Gastrocnemius medialis (tissue), 4 donors: ENCODE measurements around the gene C4B. TPM values are rescaled to one million over a fixed set of nuclear protein-coding genes. Genes with fewer than 3 reads are reported as not detected.
"Not testable (repeated sequence)": the region's sequence is repeated elsewhere in the genome, so short reads cannot be mapped to it uniquely, and the experiment has no call there.

Experiments used
- ATAC-seq, 2 donors: fragments of 150-250 bp; one replicate each; pipeline ENCODE4 v1.9.1; 2016
- DNase-seq, 2 donors: peaks; one replicate each; pipeline ENCODE4 v3.0.0-alpha.2; 2019
- H3K27ac ChIP-seq, 4 donors: fragments of 200-600 bp; sonication (generic); 1 replicate in 1 of 4; 2 replicates in 3 of 4; pipeline ENCODE4 v1.5.1; 2016 to 2018; ENCODE audit warnings: mild to moderate bottlenecking in 2 of 4, moderate library complexity in 1 of 4
- H3K27me3 ChIP-seq, 3 donors: fragments of 200-600 bp; sonication (generic) in 2 of 3; 1 replicate in 1 of 3; 2 replicates in 2 of 3; pipeline versions ENCODE4 v1.5.1 to v1.6.0; 2016 to 2019; ENCODE audit warnings: mild to moderate bottlenecking in 1 of 3, moderate library complexity in 1 of 3
- H3K36me3 ChIP-seq, 2 donors: fragments of 200-600 bp; sonication (generic) in 1 of 2; one replicate each; pipeline ENCODE4 v1.5.1; 2017 to 2018
- H3K4me1 ChIP-seq, 2 donors: fragments of 200-600 bp; sonication (generic) in 1 of 2; one replicate each; pipeline ENCODE4 v1.5.1; 2016 to 2017; ENCODE audit warnings: mild to moderate bottlenecking in 2 of 2
- H3K4me3 ChIP-seq, 4 donors: fragments of 200-600 bp; sonication (generic) in 3 of 4; 1 replicate in 1 of 4; 2 replicates in 3 of 4; pipeline ENCODE4 v1.5.1; 2016 to 2019; ENCODE audit warnings: mild to moderate bottlenecking in 2 of 4
- H3K9me3 ChIP-seq, 3 donors: fragments of 200-600 bp; sonication (generic) in 2 of 3; 1 replicate in 1 of 3; 2 replicates in 2 of 3; pipeline ENCODE4 v1.5.1; 2016 to 2019
- CTCF ChIP-seq, 5 experiments: fragments of 450-650 bp in 3 of 5; fragments of 200-600 bp in 2 of 5; sonication (generic) in 2 of 5; IDR thresholded peaks in 4 of 5; conservative IDR thresholded peaks in 1 of 5; 1 replicate in 4 of 5; 2 replicates in 1 of 5; pipeline ENCODE4 v1.5.1; 2016 to 2019; ENCODE audit warnings: antibody characterized with exemption in 5 of 5, mild to moderate bottlenecking in 3 of 5, moderate library complexity in 3 of 5
- POLR2A ChIP-seq, 2 donors: fragments of 450-650 bp; IDR thresholded peaks; one replicate each; pipeline ENCODE4 v1.6.1; 2017; ENCODE audit warnings: antibody characterized with exemption in 2 of 2, mild to moderate bottlenecking in 2 of 2, moderate library complexity in 2 of 2
- in situ Hi-C, 4 donors: fragments of 200-750 bp; cut with MboI; loops; one replicate each; pipeline versions ENCODE4 v1.15.0 to v1.8.0; 2017; ENCODE audit warnings: low sequenced_read_pairs in 4 of 4
- intact Hi-C: fragments of 100-400 bp; cut with DNase I; formaldehyde crosslinking; loops from one replicate; pipeline ENCODE4 v1.15.1; 2023; ENCODE audit warnings: low total_unique reads
- total RNA-seq, 4 donors: library from RNA; depleted of rRNA; stranded (reverse); fragments of >200 nt; gene quantifications; one replicate each; pipeline versions ENCODE4 v1.1.0 to v1.2.3, GENCODE V29; 2016

Gene C4B
- total RNA-seq, 4 donors from 2014 or later = 2.6 to 8.6 (median 6.9) TPM

- no peak for TF ChIP-seq POLR2A (IDR thresholded peaks at IDR 0.05)
- no peak for TF ChIP-seq CTCF (IDR thresholded peaks at IDR 0.05 in 4 of 5, conservative IDR thresholded peaks at IDR 0.05 in 1 of 5)
- Histone ChIP-seq H3K4me1 (no peaks in the 10 kb centered on the region), H3K9me3 (no peaks in the 10 kb centered on the region), H3K27ac (no peak overlapping the region), H3K27me3 (no peaks in the 10 kb centered on the region), H3K4me3 (no peak overlapping the region), H3K36me3 (peaks cover 0 to 19% of the 10 kb centered on the region in 2 donors)
- no peak for DNase-seq
- in situ Hi-C loops (loop anchor here in 1 of 4 donors (10.0 kb wide), 1 partner anchor 85 kb away; the partner anchor contains the start of gene EHMT2), intact Hi-C loops (loop anchor here (10.0 kb wide), 3 partner anchors 195 to 1915 kb away; partner anchors contain the start of genes AGPAT1, CLIC1, POLR1H and PPP1R11)
- ATAC-seq = no peak
These were observed 35.2 kb upstream of the C4B start for GRCh38 chr6:31979238-31979898.

DNA sequence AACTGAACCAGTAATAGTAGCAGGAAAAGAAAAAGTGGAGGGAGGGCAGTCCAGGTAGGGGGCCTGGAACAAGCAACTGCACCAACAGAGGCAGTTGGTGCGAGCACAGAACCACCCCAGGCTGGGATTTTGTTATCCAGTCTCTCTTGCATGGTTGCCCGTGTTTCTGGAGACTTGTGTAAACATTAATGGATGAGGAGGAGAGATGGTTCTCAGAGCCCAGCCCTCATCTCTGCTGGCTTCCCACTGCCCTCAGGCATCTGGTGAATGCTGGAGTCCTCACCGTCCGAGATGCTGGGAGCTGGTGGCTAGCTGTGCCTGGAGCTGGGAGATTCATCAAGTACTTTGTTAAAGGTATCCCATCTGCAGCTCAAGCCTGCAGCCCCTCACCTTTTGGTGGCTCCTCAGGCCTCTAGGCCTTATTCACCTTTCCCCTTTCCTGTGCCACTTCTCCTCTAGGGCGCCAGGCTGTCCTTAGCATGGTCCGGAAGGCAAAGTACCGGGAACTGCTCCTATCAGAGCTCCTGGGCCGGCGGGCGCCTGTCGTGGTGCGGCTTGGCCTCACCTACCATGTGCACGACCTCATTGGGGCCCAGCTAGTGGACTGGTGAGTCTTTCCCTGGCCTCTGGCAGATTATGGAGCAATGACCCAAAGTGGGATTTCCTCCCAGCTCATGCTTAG, 34.3 kb upstream of the C4B start:
- intact Hi-C loops, H3K27me3 ChIP-seq, H3K4me3 ChIP-seq, H3K9me3 ChIP-seq, H3K4me1 ChIP-seq, ATAC-seq, H3K27ac ChIP-seq, DNase-seq, in situ Hi-C loops: not testable (repeated sequence)
- H3K36me3 ChIP-seq = peaks cover 0 to 12% of the 10 kb centered on the region in 2 donors

DNA sequence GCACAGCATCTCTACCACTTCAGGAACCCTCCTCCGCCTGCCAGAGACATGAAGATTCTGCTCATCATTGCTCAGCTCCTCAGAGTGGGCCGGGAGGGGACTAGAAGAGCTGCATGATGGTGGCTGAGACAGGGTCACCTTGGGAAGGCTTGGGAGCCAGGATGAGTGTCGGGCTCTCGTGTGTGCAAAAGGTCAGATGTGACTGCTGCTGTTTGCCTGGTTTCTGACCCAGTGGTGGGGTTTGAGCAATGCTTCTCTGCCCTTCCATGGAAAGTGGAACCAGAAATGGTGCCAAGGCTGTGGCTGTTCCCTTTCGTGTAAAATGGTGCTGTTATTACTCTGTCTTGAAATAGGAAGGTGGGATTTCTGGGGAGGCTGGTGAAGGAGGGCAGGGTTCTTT, 33.6 kb upstream of the C4B start:
- H3K27me3 ChIP-seq, ATAC-seq, H3K4me3 ChIP-seq, H3K27ac ChIP-seq, H3K9me3 ChIP-seq, in situ Hi-C loops, H3K4me1 ChIP-seq, intact Hi-C loops, DNase-seq: not testable (repeated sequence)
- peaks cover 0 to 12% of the 10 kb centered on the region in 2 donors for H3K36me3 ChIP-seq

- peaks cover 0 to 12% of the 10 kb centered on the region in 2 donors for H3K36me3 ChIP-seq
- H3K4me1 ChIP-seq, H3K4me3 ChIP-seq, intact Hi-C loops, DNase-seq, H3K27ac ChIP-seq, ATAC-seq, H3K9me3 ChIP-seq, H3K27me3 ChIP-seq, in situ Hi-C loops: not testable (repeated sequence)
These were observed 32.9 kb upstream of the C4B start, which contains the start of gene C4A for GRCh38 chr6:31981744-31982143. Gene C4A (plus strand): TSS chr6:31982057. CDS start chr6:31982108, 51 bp downstream.

DNA sequence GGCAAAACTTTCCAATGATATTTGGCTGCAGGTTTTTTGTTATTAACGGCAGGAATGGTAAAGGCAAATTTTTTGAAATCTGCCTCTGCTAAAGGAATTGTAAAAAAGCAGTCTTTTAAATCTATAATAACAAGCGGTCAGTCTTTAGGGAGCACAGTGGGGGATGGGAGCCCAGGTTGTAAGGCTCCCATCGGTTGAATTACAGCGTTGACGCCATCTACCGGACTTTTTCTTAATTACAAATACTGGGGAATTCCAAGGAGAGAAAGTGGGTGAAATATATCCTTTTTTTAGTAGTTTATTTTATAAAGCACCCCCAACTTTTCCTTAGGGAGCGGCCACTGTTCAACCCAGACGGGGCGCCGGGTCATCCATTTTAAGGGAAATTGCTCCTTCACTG, 25.2 kb upstream of the C4B start:
- H3K27ac ChIP-seq, H3K27me3 ChIP-seq, ATAC-seq, H3K4me1 ChIP-seq, H3K36me3 ChIP-seq, in situ Hi-C loops, H3K9me3 ChIP-seq, intact Hi-C loops, H3K4me3 ChIP-seq, DNase-seq: not testable (repeated sequence)

GRCh38 chr6:31994421-31994820, 20.2 kb upstream of the C4B start:
- ATAC-seq, H3K4me3 ChIP-seq, DNase-seq, intact Hi-C loops, H3K9me3 ChIP-seq, H3K36me3 ChIP-seq, H3K27me3 ChIP-seq, in situ Hi-C loops, H3K27ac ChIP-seq, H3K4me1 ChIP-seq: not testable (repeated sequence)

DNA sequence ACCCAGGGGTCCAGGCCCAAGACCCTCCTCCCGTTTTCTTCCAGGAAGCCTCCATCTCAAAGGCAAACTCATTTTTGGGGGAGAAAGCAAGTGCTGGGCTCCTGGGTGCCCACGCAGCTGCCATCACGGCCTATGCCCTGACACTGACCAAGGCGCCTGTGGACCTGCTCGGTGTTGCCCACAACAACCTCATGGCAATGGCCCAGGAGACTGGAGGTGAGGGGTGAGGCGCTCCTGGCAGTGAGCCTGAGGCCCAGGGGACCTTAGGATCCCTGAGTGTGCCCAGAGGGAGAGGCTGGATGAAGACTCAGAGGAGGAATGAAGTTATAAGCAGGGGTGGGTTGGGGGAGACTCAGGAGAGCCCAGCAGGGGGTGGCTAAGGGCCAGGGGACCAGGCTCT, 18.2 kb upstream of the C4B start:
- H3K36me3 ChIP-seq, H3K4me1 ChIP-seq, H3K27ac ChIP-seq, ATAC-seq, intact Hi-C loops, in situ Hi-C loops, H3K27me3 ChIP-seq, H3K4me3 ChIP-seq, H3K9me3 ChIP-seq, DNase-seq: not testable (repeated sequence)

- H3K4me1 ChIP-seq, H3K36me3 ChIP-seq, in situ Hi-C loops, H3K27me3 ChIP-seq, DNase-seq, H3K9me3 ChIP-seq, H3K27ac ChIP-seq, H3K4me3 ChIP-seq, intact Hi-C loops: not testable (repeated sequence)
- ATAC-seq = peak in 1 of 2 donors; percentile 27
These were observed 11.9 kb upstream of the C4B start for GRCh38 chr6:32002546-32003268.

DNA sequence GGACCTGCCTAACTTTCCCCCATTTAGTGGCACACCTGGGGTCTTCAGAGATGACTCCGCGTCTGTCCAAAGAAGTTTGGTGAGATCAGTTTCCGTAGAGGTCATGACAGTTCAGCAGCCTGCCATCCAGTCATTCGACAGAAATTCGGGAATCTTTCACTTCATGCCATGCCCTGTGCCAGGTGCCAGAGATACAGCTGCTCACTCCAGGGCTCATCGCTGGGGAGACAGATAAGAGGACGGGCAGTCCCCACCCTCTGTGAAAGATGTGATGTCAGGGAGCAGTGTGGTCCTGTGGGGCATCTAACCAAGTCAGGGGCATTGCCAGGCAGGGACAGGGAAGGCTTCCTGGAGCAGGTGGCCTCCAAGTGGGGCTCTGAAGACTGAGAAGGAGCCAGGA, 11.3 kb upstream of the C4B start:
- H3K36me3 ChIP-seq, H3K9me3 ChIP-seq, H3K4me1 ChIP-seq, ATAC-seq, H3K27me3 ChIP-seq, intact Hi-C loops, in situ Hi-C loops, DNase-seq, H3K27ac ChIP-seq, H3K4me3 ChIP-seq: not testable (repeated sequence)

DNA sequence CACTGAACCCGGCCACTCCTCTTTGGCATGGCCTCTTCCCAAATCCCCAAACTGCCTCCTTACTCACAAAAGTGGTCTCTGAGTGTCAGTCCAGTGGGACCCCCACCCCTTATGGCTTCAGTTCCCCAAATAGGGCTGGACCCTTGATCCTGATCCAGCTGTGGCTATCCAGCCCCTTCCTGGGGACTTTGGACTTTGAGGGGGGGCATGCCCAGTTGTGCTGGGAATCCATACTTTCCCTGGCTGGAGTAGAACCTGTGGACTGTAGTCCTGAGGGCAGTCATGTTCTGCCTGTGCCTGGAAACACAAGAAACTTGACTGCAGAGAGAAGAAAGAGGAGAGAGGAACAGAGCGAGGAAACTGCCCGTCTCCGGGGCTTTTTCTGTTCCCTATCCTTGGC, 10.2 kb upstream of the C4B start:
- H3K9me3 ChIP-seq, DNase-seq, in situ Hi-C loops, H3K27me3 ChIP-seq, H3K4me1 ChIP-seq, ATAC-seq, intact Hi-C loops, H3K4me3 ChIP-seq, H3K27ac ChIP-seq, H3K36me3 ChIP-seq: not testable (repeated sequence)
